K562 (cell line): ENCODE data around the gene SNX12. TPM values are rescaled to one million over a fixed set of nuclear protein-coding genes. Genes with fewer than 3 reads are reported as not detected.

Experiments
- ATAC-seq: fragments of 200-7000 bp; cut with Tn5 transposase; 3 replicates; pipeline ENCODE4 v1.9.1; 2020; ENCODE audit warnings: moderate library complexity
- BruUV-seq: library from RNA; stranded (reverse); fragments of 400-500 nt; replicated peaks from 2 replicates; lab custom pipeline; 2021; lab: Mats Ljungman, UMichigan
- CTCF ChIA-PET: fragments of 300-600 bp; formaldehyde crosslinking; extraction: SDS; loops from one replicate; lab custom pipeline; 2021; ENCODE audit warnings: low intra/inter-chr PET ratio; lab: Yijun Ruan, JAX
- POLR2A ChIA-PET: fragments of 300-600, 350-650 bp; sonication (Branson Sonifier 250); formaldehyde crosslinking; extraction: SDS; loops from one replicate; lab custom pipeline; 2021; ENCODE audit warnings: antibody characterized with exemption, inconsistent platforms; lab: Yijun Ruan, JAX
- DNase-seq, 4 experiments: peaks; one replicate each; pipeline versions ENCODE4 v3.0.0 to v3.0.0-alpha.2; 2011 to 2018; ENCODE audit warnings: low spot score in 3 of 4, mixed read lengths in 3 of 4; ENCODE audit errors: extremely low read depth in 1 of 4
- FAIRE-seq: peaks from 2 replicates; lab custom pipeline; 2011; peaks lifted over from hg19 to GRCh38; lab: Jason Lieb, UNC
- H2AFZ ChIP-seq: 2 replicates; pipeline ENCODE4 v1.6.0; 2011; ENCODE audit warnings: low read depth, low read length, control low read depth, inconsistent platforms
- H3K27ac ChIP-seq: fragments of 200-600 bp; 3 replicates; pipeline ENCODE4 v1.8.0; 2011; ENCODE audit warnings: low read depth, mild to moderate bottlenecking, control low read depth, inconsistent platforms, low read length, moderate library complexity, mixed read lengths; ENCODE audit errors: extremely low read depth
- H3K27me3 ChIP-seq, 2 experiments: fragments of 300-600 bp in 1 of 2; 2 replicates in 1 of 2; 3 replicates in 1 of 2; pipeline versions ENCODE4 v1.6.0 to v1.8.0; 2011; ENCODE audit warnings: inconsistent platforms in 2 of 2, low read length in 2 of 2, mild to moderate bottlenecking in 1 of 2, mixed read lengths in 1 of 2, moderate library complexity in 1 of 2; ENCODE audit not compliant: control insufficient read depth in 2 of 2, insufficient read depth in 2 of 2
- H3K36me3 ChIP-seq: fragments of 300-600 bp; 3 replicates; pipeline ENCODE4 v1.8.0; 2011; ENCODE audit warnings: mild to moderate bottlenecking, low read length, inconsistent platforms; ENCODE audit not compliant: control insufficient read depth, insufficient read depth
- H3K4me1 ChIP-seq, 2 experiments: fragments of 200-600 bp in 1 of 2; replicated peaks in 1 of 2; 2 replicates in 1 of 2; 3 replicates in 1 of 2; pipeline versions ENCODE4 v1.5.1 to v1.8.0; 2011; ENCODE audit warnings: inconsistent platforms in 2 of 2, low read length in 2 of 2, mild to moderate bottlenecking in 1 of 2, mixed read lengths in 1 of 2, moderate library complexity in 1 of 2; ENCODE audit not compliant: control insufficient read depth in 2 of 2, insufficient read depth in 2 of 2
- H3K4me2 ChIP-seq: 2 replicates; pipeline ENCODE4 v1.6.1; 2011; ENCODE audit warnings: low read length, control low read depth, inconsistent platforms, mixed read lengths; ENCODE audit not compliant: insufficient read depth
- H3K4me3 ChIP-seq: fragments of 200-600 bp; sonication (generic), shearing (Covaris generic); 2 replicates; pipeline ENCODE4 v1.5.1; 2016; ENCODE audit warnings: control low read depth, inconsistent platforms
- H3K79me2 ChIP-seq: fragments of 200-600 bp; 3 replicates; pipeline ENCODE4 v1.8.0; 2011; ENCODE audit warnings: low read length, inconsistent platforms; ENCODE audit not compliant: control insufficient read depth, insufficient read depth
- H3K9ac ChIP-seq, 2 experiments: 2 replicates each; pipeline versions ENCODE4 v1.6.0 to v1.6.1; 2011; ENCODE audit warnings: low read depth in 2 of 2, low read length in 2 of 2, control low read depth in 1 of 2, inconsistent platforms in 1 of 2, mild to moderate bottlenecking in 1 of 2, mixed read lengths in 1 of 2; ENCODE audit not compliant: insufficient read depth in 1 of 2
- H3K9me1 ChIP-seq: one replicate; pipeline ENCODE4 v1.6.0; 2011; ENCODE audit warnings: inconsistent platforms, mild to moderate bottlenecking, low read length, moderate library complexity; ENCODE audit not compliant: control insufficient read depth, insufficient read depth
- H3K9me3 ChIP-seq: replicated peaks from 2 replicates; pipeline ENCODE4 v1.5.1; 2011; ENCODE audit warnings: low read depth, low read length, inconsistent platforms; ENCODE audit not compliant: control insufficient read depth, insufficient read depth
- H4K20me1 ChIP-seq: replicated peaks from 2 replicates; pipeline ENCODE4 v1.6.1; 2011; ENCODE audit warnings: low read length, inconsistent platforms, mixed read lengths; ENCODE audit not compliant: control insufficient read depth, insufficient read depth
- AFF1 ChIP-seq, 2 experiments: fragments of 450-650 bp; IDR thresholded peaks; 2 replicates each; pipeline ENCODE4 v1.6.1; 2018; ENCODE audit warnings: mild to moderate bottlenecking in 2 of 2, low read depth in 1 of 2; ENCODE audit not compliant: partially characterized antibody in 2 of 2
- ARID1B ChIP-seq: fragments of 450-650 bp; IDR thresholded peaks from 2 replicates; pipeline ENCODE4 v1.6.1; 2016; ENCODE audit warnings: antibody characterized with exemption, mild to moderate bottlenecking, inconsistent platforms
- ARNT ChIP-seq, 2 experiments: fragments of 450-650 bp; IDR thresholded peaks; 2 replicates each; pipeline ENCODE4 v1.6.1; 2016; ENCODE audit warnings: mild to moderate bottlenecking in 1 of 2
- DDX20 ChIP-seq: fragments of 450-650 bp; IDR thresholded peaks from 2 replicates; pipeline ENCODE4 v1.6.1; 2016; ENCODE audit warnings: missing genetic modification characterization, low read depth, mild to moderate bottlenecking, missing compliant biosample characterization, moderate library complexity
- DPF2 ChIP-seq: fragments of 450-650 bp; IDR thresholded peaks from 2 replicates; pipeline ENCODE4 v1.6.1; 2016
- FOSL1 ChIP-seq: fragments of 200-800 bp; sonication (Bioruptor generic); conservative IDR thresholded peaks from 2 replicates; pipeline ENCODE4 v1.6.1; 2016; ENCODE audit warnings: missing genetic modification characterization, missing compliant biosample characterization
- NCOA2 ChIP-seq, 2 experiments: fragments of 450-650 bp; IDR thresholded peaks; 2 replicates each; pipeline ENCODE4 v1.6.1; 2018; ENCODE audit warnings: mild to moderate bottlenecking in 2 of 2, moderate library complexity in 1 of 2; ENCODE audit not compliant: partially characterized antibody in 2 of 2
- RFX5 ChIP-seq: IDR thresholded peaks from 2 replicates; pipeline ENCODE4 v1.6.1; 2011; ENCODE audit warnings: low read depth, mild to moderate bottlenecking, improper control_type of control experiment, low read length
- SMARCB1 ChIP-seq: IDR thresholded peaks from 2 replicates; pipeline ENCODE4 v1.6.1; 2011; ENCODE audit warnings: improper control_type of control experiment, low read depth; ENCODE audit not compliant: insufficient read length
- SRSF3 ChIP-seq: fragments of 200-400 bp; formaldehyde crosslinking; IDR thresholded peaks from 2 replicates; pipeline ENCODE4 v1.6.1; 2016; ENCODE audit warnings: mild to moderate bottlenecking, low read length, moderate library complexity; ENCODE audit not compliant: insufficient read depth
- THRB ChIP-seq: fragments of 450-650 bp; formaldehyde crosslinking; conservative IDR thresholded peaks from 2 replicates; pipeline ENCODE4 v1.4.0; 2022; ENCODE audit warnings: mild to moderate bottlenecking, missing genetic modification characterization
- ZBTB9 ChIP-seq: fragments of 450-650 bp; formaldehyde crosslinking; IDR thresholded peaks from 2 replicates; pipeline ENCODE4 v1.4.0; 2020; ENCODE audit warnings: mild to moderate bottlenecking, moderate library complexity
- ZNF511 ChIP-seq: sonication (generic); formaldehyde crosslinking; IDR thresholded peaks from 2 replicates; pipeline ENCODE4 v1.8.0; 2022; ENCODE audit warnings: mild to moderate bottlenecking, missing genetic modification reagents
- ZNF778 ChIP-seq: fragments of 450-650 bp; formaldehyde crosslinking; IDR thresholded peaks from 2 replicates; pipeline ENCODE4 v1.4.0; 2020; ENCODE audit warnings: mild to moderate bottlenecking, moderate library complexity
- ZNF785 ChIP-seq: fragments of 250-450 bp; sonication (Bioruptor Pico); IDR thresholded peaks from 2 replicates; pipeline ENCODE4 v1.4.0; 2020; ENCODE audit warnings: mild to moderate bottlenecking
- WGBS: fragments of 100-300 bp; shearing (Covaris generic); methylation state at CpG from one replicate; pipeline ENCODE4 v1.1.6; 2016; ENCODE audit warnings: low coverage, mixed read lengths; ENCODE audit not compliant: insufficient coverage; ENCODE audit errors: missing lambda C conversion rate; 5-methylcytosine and 5-hydroxymethylcytosine counted together
- in situ Hi-C: fragments of 300-500 bp; cut with MboI; formaldehyde crosslinking; loops from 4 replicates; pipeline ENCODE4 v1.15.0; 2018; ENCODE audit warnings: inconsistent platforms, mixed read lengths
- intact Hi-C: fragments of 100-400 bp; cut with micrococcal nuclease; formaldehyde crosslinking; loops from 2 replicates; pipeline ENCODE4 v1.14.2; 2022
- polyA plus RNA-seq, 8 experiments: library from polyadenylated mRNA; depleted of rRNA in 4 of 8; stranded (reverse) in 5 of 8; unstranded in 3 of 8; fragments of >200 nt; fragmentation: Nextera tagmentation in 2 of 8; fragmentation: Illumina TruSeq in 1 of 8; extraction: Ambion mirVana in 2 of 8; extraction: Trizol in 1 of 8; gene quantifications; 2 replicates each; pipeline versions ENCODE4 v1.2.1 to v1.2.3, GENCODE V29; 2011 to 2014; ENCODE audit warnings: inconsistent platforms in 1 of 8, missing spikeins in 1 of 8
- total RNA-seq, 7 experiments: library from RNA; depleted of rRNA in 6 of 7; stranded (reverse); fragments of >200 nt in 6 of 7; fragmentation: Illumina TruSeq in 2 of 7; extraction: Trizol in 2 of 7; gene quantifications; 2 replicates each; pipeline versions ENCODE4 v1.2.1 to v1.2.3, GENCODE V29; 2011 to 2021; ENCODE audit warnings: low replicate concordance in 1 of 7

Gene SNX12
- total and polyA plus RNA-seq, 9 of the 15 experiments (the other 6 are each of a cell fraction or from before 2014, with no cell fraction given): 12.7 to 50.3 (median 37.1) TPM

- peak; percentile 88 for FAIRE-seq
- TF ChIP-seq SRSF3 (no peak), ZBTB9 (no peak), NCOA2 (IDR thresholded peaks at IDR 0.05; ENCODE audit: partially characterized antibody in 2 of 2) (no peak), ZNF785 (CRISPR knock-in tag) (no peak), SMARCB1 (no peak), ARNT (IDR thresholded peaks at IDR 0.05) (no peak), DDX20 (tag) (no peak), DPF2 (0 out of 2 replicates have a peak, but pooled peaks have one; percentile 25), FOSL1 (tag) (peak; percentile 51), ZNF511 (CRISPR knock-in tag) (no peak), ARID1B (0 out of 2 replicates have a peak, but pooled peaks have one; percentile 12), AFF1 (IDR thresholded peaks at IDR 0.05; ENCODE audit: low read depth in 1 of 2, partially characterized antibody in 2 of 2) (no peak), ZNF778 (no peak), RFX5 (no peak), THRB (no peak)
Observed at GRCh38 chrX:71106427-71106826, 38.3 kb upstream of the SNX12 start, which contains the start of gene CXorf65. Gene CXorf65 (minus strand): TSS chrX:71106740. CDS start chrX:71106556, 184 bp downstream.

More at GRCh38 chrX:71106427-71106826, 38.3 kb upstream of the SNX12 start, which contains the start of gene CXorf65:
- BruUV-seq: no TSS peak
- WGBS: 20% methylated on average over 1 of the region's 1 CpG
- peak within 1 kb of the TSS; percentile 61 for H3K27ac ChIP-seq
- H3K36me3 ChIP-seq: peaks cover 3% of the 10 kb centered on the region; the same call in 1 of the 3 replicates
- no peaks in the 10 kb centered on the region for H4K20me1 ChIP-seq
- peak within 1 kb of the TSS; percentile 29 for H2AFZ ChIP-seq
- H3K79me2 ChIP-seq: peaks cover 22% of the 10 kb centered on the region; the same call in 2 of the 3 replicates
- no peaks in the 10 kb centered on the region for H3K9me1 ChIP-seq
- peak in 3 of 4 experiments; percentile 21 to 60 (median 47) for DNase-seq
- in situ Hi-C loops (no loop called here), intact Hi-C loops (no loop called here)
- H3K4me3 ChIP-seq: no peak within 1 kb of the TSS
- H3K4me2 ChIP-seq: peak within 1 kb of the TSS; percentile 50
- H3K9me3 ChIP-seq: no peaks in the 10 kb centered on the region
- peak; percentile 3; the same call in 2 of the 3 replicates for ATAC-seq
- ChIA-PET CTCF (no interaction called here), POLR2A (interaction anchor here (1.0 kb wide), 1 partner anchor 15 kb away, joined by 3 read pairs; no protein-coding TSS in a partner anchor)
- no peaks in the 10 kb centered on the region for H3K27me3 ChIP-seq
- H3K9ac ChIP-seq: peak within 1 kb of the TSS; percentile 35 to 38; a peak in 2 of 4 replicates
- peaks cover 52 to 77% of the 10 kb centered on the region in 2 experiments for H3K4me1 ChIP-seq
